Endothelial cell of umbilical vein (primary cell): ENCODE measurements around the gene PPIA. TPM values are rescaled to one million over a fixed set of nuclear protein-coding genes. Genes with fewer than 3 reads are reported as not detected.

ENCODE experiments used
- BruUV-seq: library from RNA; stranded (reverse); fragments of 400-500 nt; replicated peaks from 2 replicates; lab custom pipeline; 2021; lab: Mats Ljungman, UMichigan
- CTCF ChIA-PET: fragments of 300-600, 350-600 bp; sonication (Branson Sonifier 250); formaldehyde crosslinking; loops from one replicate; lab custom pipeline; 2021; ENCODE audit warnings: antibody characterized with exemption, inconsistent platforms; lab: Charles Lee
- POLR2A ChIA-PET: fragments of 300-600, 350-600 bp; sonication (Branson Sonifier 250); formaldehyde crosslinking; loops from one replicate; lab custom pipeline; 2021; ENCODE audit warnings: antibody characterized with exemption, inconsistent platforms; lab: Charles Lee
- DNase-seq: peaks from one replicate; pipeline ENCODE4 v3.0.0-alpha.2; 2011; ENCODE audit warnings: low read depth, low spot score
- FAIRE-seq: peaks from 2 replicates; lab custom pipeline; 2011; peaks lifted over from hg19 to GRCh38; lab: Jason Lieb, UNC
- H2AFZ ChIP-seq: 2 replicates; pipeline ENCODE4 v1.6.0; 2012; ENCODE audit warnings: low read depth, low read length, control low read depth, inconsistent platforms
- H3K27ac ChIP-seq: 2 replicates; pipeline ENCODE4 v1.5.1; 2011; ENCODE audit warnings: low read depth, mild to moderate bottlenecking, control low read depth, low read length, moderate library complexity; ENCODE audit not compliant: insufficient read depth
- H3K27me3 ChIP-seq, 2 experiments: 2 replicates each; pipeline versions ENCODE4 v1.6.0 to v1.6.1; 2011; ENCODE audit warnings: low read length in 2 of 2, mixed read lengths in 1 of 2; ENCODE audit not compliant: control insufficient read depth in 2 of 2, insufficient read depth in 2 of 2
- H3K36me3 ChIP-seq, 2 experiments: 2 replicates in 1 of 2; 3 replicates in 1 of 2; pipeline ENCODE4 v1.5.1; 2011; ENCODE audit warnings: low read length in 2 of 2, mild to moderate bottlenecking in 1 of 2, moderate library complexity in 1 of 2; ENCODE audit not compliant: control insufficient read depth in 2 of 2, insufficient read depth in 2 of 2; ENCODE audit errors: extremely low read depth in 1 of 2
- H3K4me1 ChIP-seq: 3 replicates; pipeline ENCODE4 v1.5.1; 2011; ENCODE audit warnings: mild to moderate bottlenecking, low read length; ENCODE audit not compliant: control insufficient read depth, insufficient read depth; ENCODE audit errors: extremely low read depth
- H3K4me2 ChIP-seq: 2 replicates; pipeline ENCODE4 v1.6.1; 2011; ENCODE audit warnings: low read length, control low read depth, mixed read lengths; ENCODE audit not compliant: insufficient read depth
- H3K4me3 ChIP-seq, 3 experiments: fragments of 200-600 bp in 1 of 3; sonication (generic), shearing (Covaris generic) in 1 of 3; replicated peaks in 1 of 3; 2 replicates each; pipeline ENCODE4 v1.5.1; 2011 to 2016; ENCODE audit warnings: control low read depth in 3 of 3, low read length in 3 of 3, mild to moderate bottlenecking in 2 of 3, inconsistent platforms in 1 of 3, low read depth in 1 of 3, moderate library complexity in 1 of 3; ENCODE audit not compliant: insufficient read depth in 1 of 3
- H3K79me2 ChIP-seq: 2 replicates; pipeline ENCODE4 v1.6.0; 2012; ENCODE audit warnings: low read length, inconsistent platforms; ENCODE audit not compliant: control insufficient read depth, insufficient read depth
- H3K9ac ChIP-seq: replicated peaks from 2 replicates; pipeline ENCODE3; 2011; ENCODE audit warnings: low read length, control low read depth; ENCODE audit not compliant: insufficient read depth; ENCODE audit errors: extremely low read depth
- H3K9me1 ChIP-seq: replicated peaks from 3 replicates; pipeline ENCODE4 v1.6.0; 2011; ENCODE audit warnings: mild to moderate bottlenecking, low read length; ENCODE audit not compliant: control insufficient read depth, insufficient read depth; ENCODE audit errors: extremely low read depth
- H3K9me3 ChIP-seq: replicated peaks from 2 replicates; pipeline ENCODE4 v1.5.1; 2012; ENCODE audit warnings: low read length, inconsistent platforms; ENCODE audit not compliant: control insufficient read depth, insufficient read depth
- H4K20me1 ChIP-seq: replicated peaks from 2 replicates; pipeline ENCODE3; 2011; ENCODE audit warnings: mild to moderate bottlenecking, low read length; ENCODE audit not compliant: control insufficient read depth, insufficient read depth; ENCODE audit errors: extremely low read depth
- CTCF ChIP-seq, 2 donors: IDR thresholded peaks; 1 replicate in 1 of 2; 2 replicates in 1 of 2; pipeline ENCODE4 v1.5.1; 2011; ENCODE audit warnings: low read length in 2 of 2, mild to moderate bottlenecking in 2 of 2, moderate library complexity in 2 of 2, control low read depth in 1 of 2, inconsistent platforms in 1 of 2, low read depth in 1 of 2; ENCODE audit not compliant: insufficient read depth in 1 of 2; ENCODE audit errors: extremely low read depth in 1 of 2
- JUN ChIP-seq: IDR thresholded peaks from 2 replicates; pipeline ENCODE4 v1.6.1; 2011; ENCODE audit warnings: borderline replicate concordance, low read depth; ENCODE audit not compliant: insufficient read length, insufficient read depth
- POLR2A ChIP-seq: IDR thresholded peaks from 2 replicates; pipeline ENCODE4 v1.6.1; 2012; ENCODE audit warnings: low read depth, mild to moderate bottlenecking, control low read depth, low read length
- POLR2AphosphoS5 ChIP-seq: IDR thresholded peaks from 2 replicates; pipeline ENCODE4 v1.6.1; 2012; ENCODE audit warnings: low read depth, mild to moderate bottlenecking, control low read depth, low read length, moderate library complexity; ENCODE audit not compliant: insufficient read depth
- dilution Hi-C: fragments of 300-500 bp; cut with MboI; formaldehyde crosslinking; loops from one replicate; pipeline ENCODE4 v1.15.0; 2019; ENCODE audit warnings: low sequenced_read_pairs; ENCODE audit not compliant: extremely low pct_ligation_motif_present
- intact Hi-C: fragments of 100-400 bp; cut with micrococcal nuclease; formaldehyde crosslinking; loops from one replicate; pipeline ENCODE4 v1.10.0; 2022
- polyA plus RNA-seq, 4 experiments: library from polyadenylated mRNA; depleted of rRNA in 3 of 4; stranded (reverse) in 3 of 4; unstranded in 1 of 4; fragments of >200 nt; gene quantifications; 2 replicates each; pipeline versions ENCODE4 v1.2.1 to v1.2.3, GENCODE V29; 2011 to 2012; ENCODE audit warnings: missing spikeins in 1 of 4
- total RNA-seq: library from RNA; stranded (reverse); gene quantifications from 2 replicates; pipeline ENCODE4 v1.2.3, GENCODE V29; 2021

The PPIA gene
- total and polyA plus RNA-seq, 2 donors (not counting 3 experiments of a cell fraction or from before 2014, with no cell fraction given), result 2,602 to 5,159 TPM

DNA sequence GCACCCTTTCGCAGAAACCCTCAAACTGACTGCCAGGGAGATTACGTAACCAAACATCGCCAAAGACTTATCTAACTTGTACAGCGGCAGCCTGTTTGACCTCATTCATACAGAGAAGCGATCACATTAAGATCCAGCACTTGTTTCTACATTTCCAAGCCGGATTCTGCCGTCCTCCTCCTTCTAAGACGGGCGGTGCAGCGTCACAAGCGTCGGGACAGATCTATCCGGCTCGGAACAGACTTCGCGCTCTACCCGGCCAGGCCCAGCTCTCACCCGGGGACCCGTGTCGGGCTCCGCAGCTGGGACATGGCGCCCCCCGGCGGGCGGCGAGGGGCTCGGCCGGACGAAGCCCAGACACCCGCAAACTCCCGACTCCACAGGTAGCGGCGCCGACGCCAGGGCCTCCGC, 51.0 kb downstream of the PPIA start:
- Histone ChIP-seq H3K4me3 (peak overlapping the region; percentile 38 to 97 (median 65)), H3K4me2 (peak overlapping the region; percentile 83), H3K36me3 (no peaks in the 10 kb centered on the region), H3K27ac (peak overlapping the region; percentile 51), H3K4me1 (peaks cover 17% of the 10 kb centered on the region), H2AFZ (peak overlapping the region; percentile 18), H4K20me1 (peaks cover 3% of the 10 kb centered on the region), H3K9me1 (no peaks in the 10 kb centered on the region), H3K9ac (peak overlapping the region; percentile 67), H3K27me3 (no peaks in the 10 kb centered on the region), H3K79me2 (peaks cover 47% of the 10 kb centered on the region), H3K9me3 (no peaks in the 10 kb centered on the region)
- DNase-seq (peak; percentile 91), FAIRE-seq (peak; percentile 74)
- BruUV-seq, result no TSS peak
- TF ChIP-seq CTCF (IDR thresholded peaks at IDR 0.05; ENCODE audit: extremely low read depth in 1 of 2, insufficient read depth in 1 of 2, low read depth in 1 of 2, low read length in 2 of 2) (peak; percentile 89 to 94), POLR2A (no peak)
- intact Hi-C loops, result loop anchor here (1.0 to 5.0 kb wide), 3 partner anchors 100 to 265 kb away; partner anchors contain the start of genes OGDH, TBRG4 and ZMIZ2
- dilution Hi-C loops, result no loop called here
- CTCF ChIA-PET, result interaction anchor here (0.6 to 3.6 kb wide), 28 partner anchors 10 to 379 kb away, joined by 3 to 22 read pairs (median 5); partner anchors contain the start of genes OGDH, PPIA and TMED4
- POLR2A ChIA-PET, result interaction anchor here (1.2 to 2.0 kb wide), 6 partner anchors 35 to 265 kb away, joined by 3 to 10 read pairs (median 6); partner anchors contain the start of genes OGDH, PURB and TMED4

DNA sequence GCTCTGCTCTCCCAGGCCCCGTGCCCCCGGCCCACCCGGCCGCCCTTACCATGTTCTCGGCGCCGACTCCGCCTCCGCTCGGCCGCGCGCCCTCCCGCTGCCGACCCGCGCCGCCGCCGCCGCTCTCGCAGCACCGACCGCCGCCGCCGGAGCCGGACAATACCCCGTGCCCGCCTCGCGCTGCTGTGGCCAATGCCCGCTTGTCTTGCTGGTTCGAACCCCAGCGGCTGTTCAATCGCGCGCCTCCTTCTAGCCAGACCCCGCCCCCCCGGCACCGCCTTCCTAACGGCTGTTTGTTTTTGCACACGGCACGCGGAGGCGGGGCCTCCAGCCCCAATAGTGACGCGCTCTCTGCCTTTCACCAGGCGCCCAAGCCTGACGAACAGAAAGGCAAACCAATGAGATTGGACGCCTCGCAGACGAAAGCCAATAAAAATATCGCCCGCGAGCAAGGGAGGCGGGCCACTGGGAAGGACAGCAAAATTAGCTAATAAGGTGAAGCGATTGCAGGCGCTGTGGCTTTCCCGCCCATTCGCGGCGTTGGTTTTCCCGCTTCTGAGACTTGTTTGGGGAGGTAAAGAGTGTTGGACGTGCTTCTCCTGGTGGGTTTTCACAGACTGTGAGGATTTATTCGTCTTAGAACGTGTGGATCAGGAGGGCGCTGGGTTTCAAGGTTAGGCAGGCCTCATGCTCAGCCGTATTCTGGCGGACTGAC, 51.6 kb downstream of the PPIA start, which contains the start of gene H2AZ2:
Gene H2AZ2 (minus strand): TSS at position 168 of the 715 bp plus-strand sequence. CDS start 116 bp downstream, at position 52.
- FAIRE-seq (peak; percentile 88), DNase-seq (peak; percentile 100)
- peak within 1 kb of the TSS; percentile 78 for H3K27ac ChIP-seq
- no TSS peak for BruUV-seq
- H3K9ac ChIP-seq, result peak within 1 kb of the TSS; percentile 86
- POLR2A ChIA-PET, result interaction anchor here (0.5 to 2.0 kb wide), 8 partner anchors 34 to 274 kb away, joined by 3 to 10 read pairs (median 4); partner anchors contain the start of genes DDX56, OGDH, PURB and TMED4
- intact Hi-C loops (loop anchor here (1.0 to 5.0 kb wide), 10 partner anchors 37 to 359 kb away; partner anchors contain the start of genes CCM2, OGDH, PURB and TBRG4), dilution Hi-C loops (no loop called here)
- no peaks in the 10 kb centered on the region for H3K9me1 ChIP-seq
- peaks cover 3% of the 10 kb centered on the region for H4K20me1 ChIP-seq
- CTCF ChIA-PET, result interaction anchor here (0.6 to 3.6 kb wide), 23 partner anchors 9 to 288 kb away, joined by 3 to 22 read pairs (median 6); partner anchors contain the start of genes DDX56, OGDH, PPIA and TMED4
- H3K79me2 ChIP-seq, result peaks cover 43% of the 10 kb centered on the region
- H3K27me3 ChIP-seq, result no peaks in the 10 kb centered on the region
- peak within 1 kb of the TSS; percentile 63 for H2AFZ ChIP-seq
- H3K4me3 ChIP-seq, result peak within 1 kb of the TSS; percentile 38 to 97 (median 65)
- H3K36me3 ChIP-seq, result no peaks in the 10 kb centered on the region
- H3K4me1 ChIP-seq, result peaks cover 17% of the 10 kb centered on the region
- H3K4me2 ChIP-seq, result peak within 1 kb of the TSS; percentile 83
- H3K9me3 ChIP-seq, result no peaks in the 10 kb centered on the region
- TF ChIP-seq POLR2AphosphoS5 (peak; percentile 81), JUN (no peak), POLR2A (peak; percentile 53)
